ENCODE data around the gene TOR1AIP2. TPM values are rescaled to one million over a fixed set of nuclear protein-coding genes. Genes with fewer than 3 reads are reported as not detected.

The TOR1AIP2 gene
- polyA plus RNA-seq, 1 donor from 2014 or later = 10.8 TPM

DNA sequence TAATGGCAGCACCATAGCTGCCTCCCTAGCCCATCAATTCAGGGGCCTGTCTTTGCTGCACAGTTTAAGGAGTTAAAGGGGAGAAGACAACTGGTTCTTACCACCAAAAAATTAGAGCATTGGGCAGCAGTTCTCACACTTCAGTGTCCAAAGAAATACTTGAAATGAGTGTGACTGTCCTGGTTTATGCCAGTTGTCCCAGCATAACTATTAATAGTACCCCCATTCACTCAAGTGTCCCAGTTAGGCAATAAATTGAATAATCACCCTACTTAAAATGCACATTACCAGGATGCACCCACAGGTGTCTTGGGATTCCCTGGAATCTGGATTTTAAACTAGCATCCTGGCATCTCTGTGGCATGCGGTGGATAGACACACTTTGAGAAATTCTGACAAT lies 83.5 kb downstream of the TOR1AIP2 start:
- no peak overlapping the region for H3K4me3 Mint-ChIP-seq
- no peaks in the 10 kb centered on the region for H3K4me1 Mint-ChIP-seq
- no peak overlapping the region for H3K27ac Mint-ChIP-seq
- H3K27me3 Mint-ChIP-seq = peaks cover 3% of the 10 kb centered on the region
- H3K36me3 Mint-ChIP-seq = no peaks in the 10 kb centered on the region
- H3K9me3 Mint-ChIP-seq = no peaks in the 10 kb centered on the region

- Mint-ChIP-seq H3K27ac (no peak overlapping the region), H3K27me3 (peaks cover 6% of the 10 kb centered on the region), H3K9me3 (no peaks in the 10 kb centered on the region), H3K4me1 (no peaks in the 10 kb centered on the region), H3K36me3 (no peaks in the 10 kb centered on the region), H3K4me3 (no peak overlapping the region)
Observed at GRCh38 chr1:179793281-179793680, 84.3 kb downstream of the TOR1AIP2 start.

Other genes starting within 250 kb of the TOR1AIP2 start
- not detected for gene FAM163A, start 134.5 kb downstream of the TOR1AIP2 start, polyA plus RNA-seq
- 58.3 TPM for gene TOR1AIP1, start 4.5 kb upstream of the TOR1AIP2 start, polyA plus RNA-seq
- 61.1 TPM for gene CEP350, start 77.0 kb upstream of the TOR1AIP2 start, polyA plus RNA-seq

Data from IgD-negative memory B cell (primary cell).